ENCODE measurements around the gene TNFRSF8.

TNFRSF8 gene

DNA sequence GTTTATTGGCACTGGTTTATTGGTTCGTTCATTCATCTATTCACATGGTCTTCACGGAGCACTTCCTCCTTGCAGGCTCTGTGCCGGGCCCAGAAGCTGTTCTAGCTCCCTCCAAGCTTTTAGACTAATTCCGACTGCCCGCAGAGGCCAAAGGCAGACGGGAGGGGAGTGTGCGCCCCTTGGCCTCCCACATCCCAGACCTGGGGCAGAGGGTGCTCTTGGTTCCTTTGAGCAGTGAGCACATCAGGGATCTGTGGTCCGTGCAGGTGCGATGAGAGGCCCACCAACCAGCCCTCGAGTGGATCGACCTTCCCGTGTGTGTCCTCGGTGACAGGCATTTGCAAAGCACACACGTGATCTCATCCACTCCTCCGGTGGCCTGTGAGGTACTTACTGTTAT is 65.0 kb downstream of the TNFRSF8 start:
- Histone ChIP-seq H3K9me3 (ENCODE audit: control insufficient read depth in 2 of 2, low read length in 2 of 2) (no peaks in the 10 kb centered on the region), H3K9ac (ENCODE audit: low read depth in 1 of 2, low read length in 2 of 2) (no peak overlapping the region), H3K27me3 (ENCODE audit: control insufficient read depth in 2 of 2, insufficient read depth in 2 of 2, low read length in 2 of 2) (no peaks in the 10 kb centered on the region), H3K27ac (ENCODE audit: low read depth in 2 of 2, low read length in 2 of 2) (no peak overlapping the region), H3K36me3 (ENCODE audit: control insufficient read depth in 2 of 2, insufficient read depth in 2 of 2, low read length in 2 of 2) (no peaks in the 10 kb centered on the region), H3K4me1 (ENCODE audit: control insufficient read depth in 2 of 2, insufficient read depth in 2 of 2, low read length in 2 of 2) (peaks cover 0 to 6% of the 10 kb centered on the region in 2 donors), H3K4me3 (ENCODE audit: low read length in 2 of 2) (no peak overlapping the region)

GRCh38 chr1:12129624-12130023 is 66.5 kb downstream of the TNFRSF8 start:
- no peak overlapping the region for H3K27ac ChIP-seq (ENCODE audit: low read depth in 2 of 2, low read length in 2 of 2)
- H3K9me3 ChIP-seq (ENCODE audit: control insufficient read depth in 2 of 2, low read length in 2 of 2): no peaks in the 10 kb centered on the region
- H3K27me3 ChIP-seq (ENCODE audit: control insufficient read depth in 2 of 2, insufficient read depth in 2 of 2, low read length in 2 of 2): no peaks in the 10 kb centered on the region
- peaks cover 0 to 6% of the 10 kb centered on the region in 2 donors for H3K4me1 ChIP-seq (ENCODE audit: control insufficient read depth in 2 of 2, insufficient read depth in 2 of 2, low read length in 2 of 2)
- H3K9ac ChIP-seq (ENCODE audit: low read depth in 1 of 2, low read length in 2 of 2): no peak overlapping the region
- no peaks in the 10 kb centered on the region for H3K36me3 ChIP-seq (ENCODE audit: control insufficient read depth in 2 of 2, insufficient read depth in 2 of 2, low read length in 2 of 2)
- no peak overlapping the region for H3K4me3 ChIP-seq (ENCODE audit: low read length in 2 of 2)

- H3K27me3 ChIP-seq (ENCODE audit: control insufficient read depth in 2 of 2, insufficient read depth in 2 of 2, low read length in 2 of 2): no peaks in the 10 kb centered on the region
- H3K9me3 ChIP-seq (ENCODE audit: control insufficient read depth in 2 of 2, low read length in 2 of 2): no peaks in the 10 kb centered on the region
- H3K36me3 ChIP-seq (ENCODE audit: control insufficient read depth in 2 of 2, insufficient read depth in 2 of 2, low read length in 2 of 2): no peaks in the 10 kb centered on the region
- H3K4me1 ChIP-seq (ENCODE audit: control insufficient read depth in 2 of 2, insufficient read depth in 2 of 2, low read length in 2 of 2): peaks cover 0 to 6% of the 10 kb centered on the region in 2 donors
- H3K27ac ChIP-seq (ENCODE audit: low read depth in 2 of 2, low read length in 2 of 2): no peak overlapping the region
- H3K4me3 ChIP-seq (ENCODE audit: low read length in 2 of 2): no peak overlapping the region
- H3K9ac ChIP-seq (ENCODE audit: low read depth in 1 of 2, low read length in 2 of 2): no peak overlapping the region
Measured at GRCh38 chr1:12130466-12131130, 67.5 kb downstream of the TNFRSF8 start.

DNA sequence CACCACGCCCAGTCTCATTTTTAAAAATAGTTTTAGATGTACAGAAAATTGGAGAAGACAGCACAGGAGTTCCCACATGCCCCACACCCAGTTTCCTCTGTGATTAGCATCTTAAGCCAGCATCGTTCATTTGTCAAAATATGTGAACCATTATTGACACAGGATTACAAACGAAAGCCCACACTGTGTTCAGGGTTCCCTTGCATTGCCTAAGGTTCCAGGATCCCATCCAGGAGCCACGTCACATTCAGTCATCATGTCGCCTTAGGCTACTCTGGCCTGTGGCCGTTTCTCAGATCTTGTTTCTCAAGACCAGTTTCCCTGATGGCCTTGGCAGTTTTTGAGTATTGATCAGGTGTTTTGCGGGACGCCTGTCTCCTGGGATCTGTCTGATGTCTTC is 69.0 kb downstream of the TNFRSF8 start:
- Histone ChIP-seq H3K4me3 (ENCODE audit: low read length in 2 of 2) (no peak overlapping the region), H3K27ac (ENCODE audit: low read depth in 2 of 2, low read length in 2 of 2) (no peak overlapping the region), H3K4me1 (ENCODE audit: control insufficient read depth in 2 of 2, insufficient read depth in 2 of 2, low read length in 2 of 2) (peaks cover 0 to 6% of the 10 kb centered on the region in 2 donors), H3K9me3 (ENCODE audit: control insufficient read depth in 2 of 2, low read length in 2 of 2) (no peaks in the 10 kb centered on the region), H3K9ac (ENCODE audit: low read depth in 1 of 2, low read length in 2 of 2) (no peak overlapping the region), H3K36me3 (ENCODE audit: control insufficient read depth in 2 of 2, insufficient read depth in 2 of 2, low read length in 2 of 2) (no peaks in the 10 kb centered on the region), H3K27me3 (ENCODE audit: control insufficient read depth in 2 of 2, insufficient read depth in 2 of 2, low read length in 2 of 2) (no peaks in the 10 kb centered on the region)

DNA sequence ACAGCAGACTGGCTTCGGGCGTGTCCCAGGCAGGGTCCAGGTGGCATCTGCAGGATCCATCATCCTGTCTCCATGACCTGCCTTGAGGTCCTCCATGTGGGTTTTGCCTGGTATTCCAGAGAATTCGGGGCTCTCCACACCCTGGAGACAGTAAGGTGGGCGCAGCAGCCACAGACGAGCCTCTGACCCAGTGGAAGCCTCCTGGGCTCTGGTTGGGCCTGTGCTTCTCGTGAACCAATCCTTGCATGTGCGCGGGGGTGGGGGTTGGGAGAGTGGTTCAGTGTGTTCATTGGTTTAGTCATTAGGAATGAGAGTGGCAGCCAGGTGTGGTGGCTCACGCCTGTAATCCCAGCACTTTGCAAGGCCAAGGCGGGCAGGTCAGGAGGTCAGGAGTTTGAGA is 71.6 kb downstream of the TNFRSF8 start:
- Histone ChIP-seq H3K27me3 (ENCODE audit: control insufficient read depth in 2 of 2, insufficient read depth in 2 of 2, low read length in 2 of 2) (no peaks in the 10 kb centered on the region), H3K4me3 (ENCODE audit: low read length in 2 of 2) (no peak overlapping the region), H3K27ac (ENCODE audit: low read depth in 2 of 2, low read length in 2 of 2) (no peak overlapping the region), H3K9ac (ENCODE audit: low read depth in 1 of 2, low read length in 2 of 2) (no peak overlapping the region), H3K4me1 (ENCODE audit: control insufficient read depth in 2 of 2, insufficient read depth in 2 of 2, low read length in 2 of 2) (peaks cover 0 to 6% of the 10 kb centered on the region in 2 donors), H3K9me3 (ENCODE audit: control insufficient read depth in 2 of 2, low read length in 2 of 2) (no peaks in the 10 kb centered on the region), H3K36me3 (ENCODE audit: control insufficient read depth in 2 of 2, insufficient read depth in 2 of 2, low read length in 2 of 2) (no peaks in the 10 kb centered on the region)

DNA sequence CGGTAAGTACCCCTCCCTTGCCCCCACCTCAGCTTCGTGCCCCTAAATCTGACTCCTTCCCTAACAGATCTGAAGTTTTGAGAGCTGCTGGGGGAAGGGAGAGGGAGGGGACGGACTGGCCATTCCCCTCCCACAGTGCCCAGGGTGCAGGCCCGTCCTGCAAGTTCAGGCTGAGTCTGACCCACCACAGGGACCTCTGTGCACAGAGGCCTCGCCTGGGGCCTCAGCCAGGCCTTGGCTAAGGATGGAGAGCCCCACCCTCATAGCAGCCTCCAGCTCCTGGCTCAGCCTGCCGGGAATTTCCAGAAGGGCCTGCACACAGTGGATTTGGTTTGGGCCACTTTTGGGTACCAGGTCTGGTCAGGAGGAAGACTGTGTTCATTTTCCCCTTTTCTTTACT is 72.5 kb downstream of the TNFRSF8 start:
- no peaks in the 10 kb centered on the region for H3K36me3 ChIP-seq (ENCODE audit: control insufficient read depth in 2 of 2, insufficient read depth in 2 of 2, low read length in 2 of 2)
- H3K9me3 ChIP-seq (ENCODE audit: control insufficient read depth in 2 of 2, low read length in 2 of 2): no peaks in the 10 kb centered on the region
- no peak overlapping the region for H3K4me3 ChIP-seq (ENCODE audit: low read length in 2 of 2)
- no peak overlapping the region for H3K9ac ChIP-seq (ENCODE audit: low read depth in 1 of 2, low read length in 2 of 2)
- peaks cover 3% of the 10 kb centered on the region in 2 donors for H3K4me1 ChIP-seq (ENCODE audit: control insufficient read depth in 2 of 2, insufficient read depth in 2 of 2, low read length in 2 of 2)
- H3K27me3 ChIP-seq (ENCODE audit: control insufficient read depth in 2 of 2, insufficient read depth in 2 of 2, low read length in 2 of 2): no peaks in the 10 kb centered on the region
- no peak overlapping the region for H3K27ac ChIP-seq (ENCODE audit: low read depth in 2 of 2, low read length in 2 of 2)

GRCh38 chr1:12136916-12137610 is 74.0 kb downstream of the TNFRSF8 start:
- Histone ChIP-seq H3K27ac (ENCODE audit: low read depth in 2 of 2, low read length in 2 of 2) (no peak overlapping the region), H3K27me3 (ENCODE audit: control insufficient read depth in 2 of 2, insufficient read depth in 2 of 2, low read length in 2 of 2) (no peaks in the 10 kb centered on the region), H3K4me1 (ENCODE audit: control insufficient read depth in 2 of 2, insufficient read depth in 2 of 2, low read length in 2 of 2) (peaks cover 3% of the 10 kb centered on the region in 2 donors)

GRCh38 chr1:12138196-12139168 is 75.4 kb downstream of the TNFRSF8 start:
- Histone ChIP-seq H3K4me1 (ENCODE audit: control insufficient read depth in 2 of 2, insufficient read depth in 2 of 2, low read length in 2 of 2) (peaks cover 7 to 10% of the 10 kb centered on the region in 2 donors), H3K27ac (ENCODE audit: low read depth in 2 of 2, low read length in 2 of 2) (no peak overlapping the region), H3K36me3 (ENCODE audit: control insufficient read depth in 2 of 2, insufficient read depth in 2 of 2, low read length in 2 of 2) (no peaks in the 10 kb centered on the region), H3K4me3 (ENCODE audit: low read length in 2 of 2) (no peak overlapping the region), H3K9me3 (ENCODE audit: control insufficient read depth in 2 of 2, low read length in 2 of 2) (no peaks in the 10 kb centered on the region), H3K9ac (ENCODE audit: low read depth in 1 of 2, low read length in 2 of 2) (no peak overlapping the region), H3K27me3 (ENCODE audit: control insufficient read depth in 2 of 2, insufficient read depth in 2 of 2, low read length in 2 of 2) (no peaks in the 10 kb centered on the region)

More at GRCh38 chr1:12136916-12137610, 74.0 kb downstream of the TNFRSF8 start:
- Histone ChIP-seq H3K36me3 (ENCODE audit: control insufficient read depth in 2 of 2, insufficient read depth in 2 of 2, low read length in 2 of 2) (no peaks in the 10 kb centered on the region), H3K9me3 (ENCODE audit: control insufficient read depth in 2 of 2, low read length in 2 of 2) (no peaks in the 10 kb centered on the region), H3K9ac (ENCODE audit: low read depth in 1 of 2, low read length in 2 of 2) (no peak overlapping the region), H3K4me3 (ENCODE audit: low read length in 2 of 2) (no peak overlapping the region)

- H3K27me3 ChIP-seq (ENCODE audit: control insufficient read depth in 2 of 2, insufficient read depth in 2 of 2, low read length in 2 of 2): no peaks in the 10 kb centered on the region
- H3K36me3 ChIP-seq (ENCODE audit: control insufficient read depth in 2 of 2, insufficient read depth in 2 of 2, low read length in 2 of 2): no peaks in the 10 kb centered on the region
- H3K9ac ChIP-seq (ENCODE audit: low read depth in 1 of 2, low read length in 2 of 2): no peak overlapping the region
- H3K4me1 ChIP-seq (ENCODE audit: control insufficient read depth in 2 of 2, insufficient read depth in 2 of 2, low read length in 2 of 2): peaks cover 21 to 23% of the 10 kb centered on the region in 2 donors
- no peaks in the 10 kb centered on the region for H3K9me3 ChIP-seq (ENCODE audit: control insufficient read depth in 2 of 2, low read length in 2 of 2)
- no peak overlapping the region for H3K27ac ChIP-seq (ENCODE audit: low read depth in 2 of 2, low read length in 2 of 2)
- no peak overlapping the region for H3K4me3 ChIP-seq (ENCODE audit: low read length in 2 of 2)
Measured at GRCh38 chr1:12140016-12140415, 76.9 kb downstream of the TNFRSF8 start.

Data from mucosa of rectum (tissue), 2 donors.